ENCODE results near the gene NHS. TPM values are rescaled to one million over a fixed set of nuclear protein-coding genes. Genes with fewer than 3 reads are reported as not detected.

The NHS gene
- total RNA-seq, 1 experiment from 2014 or later: 0.51 TPM

GRCh38 chrX:17736478-17736855 is 361.5 kb downstream of the NHS start:
- H3K4me1 ChIP-seq: no peaks in the 10 kb centered on the region; the same call in 1 of the 2 replicates
- H3K9me3 ChIP-seq (replicated peaks): no peaks in the 10 kb centered on the region
- H3K36me3 ChIP-seq: no peaks in the 10 kb centered on the region
- peak overlapping the region; percentile 62 for H3K27ac ChIP-seq
- DNase-seq: no peak
- H3K4me3 ChIP-seq: peak overlapping the region; percentile 91
- H3K27me3 ChIP-seq: no peaks in the 10 kb centered on the region

- Histone ChIP-seq H3K4me3 (peak within 1 kb of the TSS; percentile 91), H3K27me3 (no peaks in the 10 kb centered on the region), H3K9me3 (replicated peaks) (no peaks in the 10 kb centered on the region), H3K4me1 (no peaks in the 10 kb centered on the region; the same call in 1 of the 2 replicates), H3K36me3 (no peaks in the 10 kb centered on the region), H3K27ac (peak within 1 kb of the TSS; percentile 87)
- DNase-seq: peak; percentile 98 to 99
Measured at GRCh38 chrX:17736856-17737709, 362.1 kb downstream of the NHS start, which contains the start of gene SCML1. TSS of gene SCML1 (plus strand) at chrX:17737493. CDS start at chrX:17744187, 6,694 bp downstream.

GRCh38 chrX:17737710-17737985 is 362.6 kb downstream of the NHS start:
- DNase-seq: no peak
- Histone ChIP-seq H3K36me3 (no peaks in the 10 kb centered on the region), H3K27me3 (no peaks in the 10 kb centered on the region), H3K9me3 (replicated peaks) (no peaks in the 10 kb centered on the region), H3K4me1 (no peaks in the 10 kb centered on the region; the same call in 1 of the 2 replicates), H3K4me3 (peak overlapping the region; percentile 91), H3K27ac (peak overlapping the region; percentile 87)

- Histone ChIP-seq H3K4me1 (no peaks in the 10 kb centered on the region; the same call in 1 of the 2 replicates), H3K9me3 (replicated peaks) (no peaks in the 10 kb centered on the region), H3K36me3 (no peaks in the 10 kb centered on the region), H3K27ac (peak overlapping the region; percentile 87), H3K27me3 (no peaks in the 10 kb centered on the region), H3K4me3 (peak overlapping the region; percentile 91)
- peak; percentile 69 to 72 for DNase-seq
Measured at GRCh38 chrX:17737986-17738713, 363.1 kb downstream of the NHS start.

- Histone ChIP-seq H3K36me3 (no peaks in the 10 kb centered on the region), H3K4me3 (peak overlapping the region; percentile 91), H3K9me3 (replicated peaks) (no peaks in the 10 kb centered on the region), H3K27me3 (no peaks in the 10 kb centered on the region), H3K4me1 (no peaks in the 10 kb centered on the region; the same call in 1 of the 2 replicates), H3K27ac (peak overlapping the region; percentile 87)
- no peak for DNase-seq
Measured at GRCh38 chrX:17738737-17739535, 363.9 kb downstream of the NHS start.

- Histone ChIP-seq H3K27ac (no peak overlapping the region), H3K9me3 (replicated peaks) (no peaks in the 10 kb centered on the region), H3K36me3 (no peaks in the 10 kb centered on the region), H3K27me3 (no peaks in the 10 kb centered on the region), H3K4me1 (no peaks in the 10 kb centered on the region; the same call in 1 of the 2 replicates), H3K4me3 (no peak overlapping the region)
- peak in 1 of 2 experiments; percentile 13 for DNase-seq
Measured at GRCh38 chrX:17740137-17741122, 365.4 kb downstream of the NHS start.

GRCh38 chrX:17741123-17741511 is 366.1 kb downstream of the NHS start:
- Histone ChIP-seq H3K9me3 (replicated peaks) (no peaks in the 10 kb centered on the region), H3K4me3 (no peak overlapping the region), H3K27me3 (no peaks in the 10 kb centered on the region), H3K36me3 (no peaks in the 10 kb centered on the region), H3K27ac (no peak overlapping the region), H3K4me1 (no peaks in the 10 kb centered on the region; the same call in 1 of the 2 replicates)
- no peak for DNase-seq

- H3K4me1 ChIP-seq: no peaks in the 10 kb centered on the region; the same call in 1 of the 2 replicates
- DNase-seq: no peak
- H3K27ac ChIP-seq: no peak overlapping the region
- no peaks in the 10 kb centered on the region for H3K9me3 ChIP-seq (replicated peaks)
- H3K27me3 ChIP-seq: no peaks in the 10 kb centered on the region
- no peak overlapping the region for H3K4me3 ChIP-seq
- H3K36me3 ChIP-seq: no peaks in the 10 kb centered on the region
Measured at GRCh38 chrX:17743913-17744312, 368.9 kb downstream of the NHS start.

GRCh38 chrX:17744896-17745523 is 370.0 kb downstream of the NHS start:
- H3K27ac ChIP-seq: no peak overlapping the region
- no peaks in the 10 kb centered on the region for H3K9me3 ChIP-seq (replicated peaks)
- no peaks in the 10 kb centered on the region for H3K36me3 ChIP-seq
- DNase-seq: no peak
- no peaks in the 10 kb centered on the region for H3K4me1 ChIP-seq
- H3K4me3 ChIP-seq: no peak overlapping the region
- no peaks in the 10 kb centered on the region for H3K27me3 ChIP-seq

- Histone ChIP-seq H3K27me3 (no peaks in the 10 kb centered on the region), H3K36me3 (peaks cover 21% of the 10 kb centered on the region)
- no peak for DNase-seq
Measured at GRCh38 chrX:17747692-17748091, 372.7 kb downstream of the NHS start.

GRCh38 chrX:17748684-17749083 is 373.7 kb downstream of the NHS start:
- no peaks in the 10 kb centered on the region for H3K4me1 ChIP-seq
- DNase-seq: no peak
- no peaks in the 10 kb centered on the region for H3K27me3 ChIP-seq
- H3K4me3 ChIP-seq: no peak overlapping the region
- H3K27ac ChIP-seq: no peak overlapping the region
- H3K9me3 ChIP-seq (replicated peaks): no peaks in the 10 kb centered on the region
- peaks cover 26% of the 10 kb centered on the region for H3K36me3 ChIP-seq

More at GRCh38 chrX:17747692-17748091, 372.7 kb downstream of the NHS start:
- H3K9me3 ChIP-seq (replicated peaks): no peaks in the 10 kb centered on the region
- H3K27ac ChIP-seq: no peak overlapping the region
- no peak overlapping the region for H3K4me3 ChIP-seq
- H3K4me1 ChIP-seq: no peaks in the 10 kb centered on the region

- peaks cover 31% of the 10 kb centered on the region for H3K36me3 ChIP-seq
- no peak for DNase-seq
- H3K27me3 ChIP-seq: no peaks in the 10 kb centered on the region
- no peaks in the 10 kb centered on the region for H3K4me1 ChIP-seq
- no peak overlapping the region for H3K4me3 ChIP-seq
- H3K27ac ChIP-seq: no peak overlapping the region
- no peaks in the 10 kb centered on the region for H3K9me3 ChIP-seq (replicated peaks)
Measured at GRCh38 chrX:17750436-17750835, 375.4 kb downstream of the NHS start.

- no peak for DNase-seq
- Histone ChIP-seq H3K9me3 (replicated peaks) (no peaks in the 10 kb centered on the region), H3K4me1 (no peaks in the 10 kb centered on the region), H3K27me3 (no peaks in the 10 kb centered on the region), H3K4me3 (no peak overlapping the region), H3K27ac (no peak overlapping the region), H3K36me3 (peaks cover 5% of the 10 kb centered on the region; the same call in 1 of the 2 replicates)
Measured at GRCh38 chrX:17758382-17758781, 383.4 kb downstream of the NHS start.

Data from SJCRH30 (cell line).